ENCODE measurements around the gene IVL.

- TF ChIP-seq CTCF (IDR thresholded peaks at IDR 0.05): no peak
- TF ChIP-seq POLR2A (IDR thresholded peaks at IDR 0.05): no peak
- no peak for TF ChIP-seq EP300 (IDR thresholded peaks at IDR 0.05)
- TF ChIP-seq POLR2AphosphoS5 (IDR thresholded peaks at IDR 0.05): no peak
Observed at GRCh38 chr1:152884506-152884905, 23.8 kb upstream of the IVL start.
